HCT116 (cell line): Measurements from ENCODE around the gene ELF2. TPM values are rescaled to one million over a fixed set of nuclear protein-coding genes. Genes with fewer than 3 reads are reported as not detected.

Experiments
- ATAC-seq: fragments of 200-7000 bp; cut with Tn5 transposase; 2 replicates; pipeline ENCODE4 v1.9.1; 2020; ENCODE audit warnings: mild to moderate bottlenecking, moderate library complexity
- BruUV-seq: library from RNA; stranded (reverse); fragments of 400-500 nt; replicated peaks from 2 replicates; lab custom pipeline; 2021; lab: Mats Ljungman, UMichigan
- CTCF ChIA-PET: fragments of 300-600 bp; sonication (Branson Sonifier 250); formaldehyde crosslinking; loops from one replicate; lab custom pipeline; 2021; ENCODE audit warnings: antibody characterized with exemption; lab: Charles Lee
- POLR2A ChIA-PET: fragments of 300-600, 350-600 bp; sonication (Branson Sonifier 250); formaldehyde crosslinking; loops from one replicate; lab custom pipeline; 2021; ENCODE audit warnings: antibody characterized with exemption; lab: Charles Lee
- RAD21 ChIA-PET, 2 experiments: fragments of 300-600 bp; sonication (Branson Sonifier 250); formaldehyde crosslinking; loops; one replicate each; lab custom pipeline; 2023; ENCODE audit warnings: low total read pairs in 2 of 2; ENCODE audit not compliant: uncharacterized antibody in 2 of 2, unreplicated experiment in 2 of 2, low non-redundant PET in 1 of 2; lab: Charles Lee
- DNase-seq: peaks from one replicate; pipeline ENCODE4 v3.0.0-alpha.2; 2010; ENCODE audit warnings: low read depth, low spot score
- H2AFZ ChIP-seq: fragments of 200-600 bp; shearing (Covaris generic), sonication (generic); 2 replicates; pipeline ENCODE4 v1.6.1; 2017; ENCODE audit warnings: low read depth, mixed run types, mixed read lengths, antibody characterized with exemption, low read length; ENCODE audit not compliant: poor library complexity, severe bottlenecking
- H3K27ac ChIP-seq: 2 replicates; pipeline ENCODE4 v1.5.1; 2012; ENCODE audit warnings: low read depth, low read length
- H3K27me3 ChIP-seq: fragments of 200-600 bp; sonication (generic); 2 replicates; pipeline ENCODE4 v1.6.1; 2016; ENCODE audit warnings: mixed run types, low read length, mixed read lengths; ENCODE audit not compliant: insufficient read depth
- H3K36me3 ChIP-seq, 2 experiments: fragments of 200-500 bp in 1 of 2; fragments of 200-600 bp in 1 of 2; sonication (Bioruptor generic) in 1 of 2; sonication (generic) in 1 of 2; 2 replicates each; pipeline versions ENCODE4 v1.5.1 to v1.6.1; 2014 to 2016; ENCODE audit warnings: low read length in 2 of 2, inconsistent platforms in 1 of 2, mixed read lengths in 1 of 2, mixed run types in 1 of 2; ENCODE audit not compliant: insufficient read depth in 2 of 2, control insufficient read depth in 1 of 2
- H3K4me1 ChIP-seq, 2 experiments: fragments of 200-600 bp in 1 of 2; sonication (generic) in 1 of 2; 2 replicates each; pipeline versions ENCODE4 v1.5.1 to v1.6.1; 2012 to 2017; ENCODE audit warnings: low read length in 2 of 2, inconsistent platforms in 1 of 2, mild to moderate bottlenecking in 1 of 2, mixed read lengths in 1 of 2, mixed run types in 1 of 2, moderate library complexity in 1 of 2; ENCODE audit not compliant: insufficient read depth in 2 of 2, control insufficient read depth in 1 of 2
- H3K4me2 ChIP-seq: fragments of 200-600 bp; sonication (generic); 2 replicates; pipeline ENCODE4 v1.6.1; 2017; ENCODE audit warnings: mixed run types, low read length, mixed read lengths
- H3K4me3 ChIP-seq, 2 experiments: fragments of 200-600 bp in 1 of 2; sonication (generic) in 1 of 2; replicated peaks in 1 of 2; 2 replicates each; pipeline ENCODE4 v1.5.1; 2011 to 2016; ENCODE audit warnings: low read length in 2 of 2, control low read depth in 1 of 2, low read depth in 1 of 2, mild to moderate bottlenecking in 1 of 2, mixed read lengths in 1 of 2, mixed run types in 1 of 2
- H3K79me2 ChIP-seq: fragments of 200-600 bp; sonication (generic); 2 replicates; pipeline ENCODE4 v1.6.1; 2017; ENCODE audit warnings: mild to moderate bottlenecking, mixed run types, low read length, moderate library complexity, mixed read lengths; ENCODE audit not compliant: insufficient read depth
- H3K9ac ChIP-seq: fragments of 200-600 bp; sonication (generic); 2 replicates; pipeline ENCODE4 v1.6.1; 2016; ENCODE audit warnings: low read length, mixed read lengths
- H3K9me2 ChIP-seq: fragments of 200-600 bp; sonication (generic), shearing (Covaris generic); 2 replicates; pipeline ENCODE4 v1.6.1; 2017; ENCODE audit warnings: mixed run types, mild to moderate bottlenecking, moderate library complexity; ENCODE audit not compliant: insufficient read depth
- H3K9me3 ChIP-seq, 2 experiments: fragments of 200-500 bp in 1 of 2; fragments of 200-600 bp in 1 of 2; sonication (Bioruptor generic) in 1 of 2; sonication (generic) in 1 of 2; 2 replicates each; pipeline ENCODE4 v1.6.1; 2014 to 2017; ENCODE audit warnings: low read length in 2 of 2, mixed read lengths in 2 of 2, inconsistent platforms in 1 of 2, low read depth in 1 of 2, mild to moderate bottlenecking in 1 of 2, mixed run types in 1 of 2, moderate library complexity in 1 of 2; ENCODE audit not compliant: control insufficient read depth in 1 of 2, insufficient read depth in 1 of 2
- H4K20me1 ChIP-seq: fragments of 200-600 bp; sonication (generic), shearing (Covaris generic); 2 replicates; pipeline ENCODE4 v1.6.1; 2017; ENCODE audit warnings: mixed run types, mild to moderate bottlenecking, moderate library complexity; ENCODE audit not compliant: insufficient read depth
- CBX3 ChIP-seq: IDR thresholded peaks from 2 replicates; pipeline ENCODE4 v1.6.1; 2012; ENCODE audit warnings: low read depth
- CEBPB ChIP-seq: IDR thresholded peaks from 2 replicates; pipeline ENCODE4 v1.6.1; 2012; ENCODE audit warnings: low read depth
- EGR1 ChIP-seq: IDR thresholded peaks from 2 replicates; pipeline ENCODE4 v1.6.1; 2012; ENCODE audit warnings: low read depth
- ELF1 ChIP-seq: IDR thresholded peaks from 2 replicates; pipeline ENCODE4 v1.6.1; 2012; ENCODE audit warnings: low read depth, borderline replicate concordance
- EZH2 ChIP-seq: fragments of 200-600 bp; sonication (generic); IDR thresholded peaks from 2 replicates; pipeline ENCODE4 v1.6.1; 2017; ENCODE audit warnings: antibody characterized with exemption, mixed run types
- EZH2phosphoT487 ChIP-seq: fragments of 200-600 bp; IDR thresholded peaks from 2 replicates; pipeline ENCODE4 v1.6.1; 2018; ENCODE audit warnings: antibody characterized with exemption, borderline replicate concordance
- FOSL1 ChIP-seq: IDR thresholded peaks from 2 replicates; pipeline ENCODE4 v1.6.1; 2012; ENCODE audit warnings: low read depth
- POLR2A ChIP-seq: IDR thresholded peaks from 2 replicates; pipeline ENCODE4 v1.7.0; 2011; ENCODE audit warnings: borderline replicate concordance; ENCODE audit not compliant: insufficient read depth, insufficient read length; ENCODE audit errors: extremely low read depth
- POLR2AphosphoS5 ChIP-seq: IDR thresholded peaks from 2 replicates; pipeline ENCODE4 v1.6.1; 2011; ENCODE audit warnings: mild to moderate bottlenecking, low read depth, low read length, moderate library complexity
- SP1 ChIP-seq: IDR thresholded peaks from 2 replicates; pipeline ENCODE4 v1.6.1; 2012; ENCODE audit warnings: low read depth
- SRF ChIP-seq: IDR thresholded peaks from 2 replicates; pipeline ENCODE4 v1.6.1; 2012; ENCODE audit warnings: low read depth
- TCF7L2 ChIP-seq: IDR thresholded peaks from 2 replicates; pipeline ENCODE4 v1.7.0; 2011; ENCODE audit warnings: borderline replicate concordance, inconsistent platforms; ENCODE audit not compliant: insufficient read depth, insufficient read length; ENCODE audit errors: extremely low read depth
- YY1 ChIP-seq: IDR thresholded peaks from 2 replicates; pipeline ENCODE4 v1.6.1; 2011; ENCODE audit warnings: low read length, low read depth, moderate library complexity, mild to moderate bottlenecking; ENCODE audit not compliant: insufficient replicate concordance; ENCODE audit errors: extremely low read depth
- ZFX ChIP-seq: fragments of 450-650 bp; IDR thresholded peaks from 2 replicates; pipeline ENCODE4 v1.6.1; 2017
- ZNF274 ChIP-seq: fragments of 200-500 bp; sonication (Bioruptor generic); IDR thresholded peaks from 2 replicates; pipeline ENCODE4 v1.6.1; 2014; ENCODE audit warnings: mild to moderate bottlenecking, low read depth, low read length, inconsistent platforms
- intact Hi-C: fragments of 100-400 bp; cut with micrococcal nuclease; formaldehyde crosslinking; loops from 2 replicates; pipeline ENCODE4 v1.10.0; 2022
- total RNA-seq: library from RNA; stranded (reverse); gene quantifications from one replicate; pipeline ENCODE4 v1.2.1, GENCODE V29; 2021; ENCODE audit not compliant: unreplicated experiment
- TF ChIP-seq, protein P1 (sequence below): IDR thresholded peaks from 2 replicates; pipeline ENCODE4 v1.6.1; 2012
- TF ChIP-seq, protein P2 (sequence below), 3 experiments: fragments of 200-600 bp in 1 of 3; sonication (generic) in 1 of 3; IDR thresholded peaks in 2 of 3; conservative IDR thresholded peaks in 1 of 3; 2 replicates each; pipeline ENCODE4 v1.5.1; 2012 to 2017; ENCODE audit warnings: low read depth in 2 of 3, low read length in 2 of 3, antibody characterized with exemption in 1 of 3, borderline replicate concordance in 1 of 3, control low read depth in 1 of 3, mild to moderate bottlenecking in 1 of 3, mixed read lengths in 1 of 3, mixed run types in 1 of 3, moderate library complexity in 1 of 3; ENCODE audit not compliant: insufficient read depth in 1 of 3
- TF ChIP-seq, protein P3 (sequence below): IDR thresholded peaks from 2 replicates; pipeline ENCODE4 v1.6.1; 2011; ENCODE audit warnings: mild to moderate bottlenecking, low read length, moderate library complexity; ENCODE audit not compliant: insufficient replicate concordance; ENCODE audit errors: extremely low read depth
- TF ChIP-seq, protein P4 (sequence below): IDR thresholded peaks from 2 replicates; pipeline ENCODE4 v1.6.1; 2012; ENCODE audit warnings: low read depth

The ELF2 gene
- total RNA-seq, 1 experiment from 2014 or later, result 28.2 TPM

DNA sequence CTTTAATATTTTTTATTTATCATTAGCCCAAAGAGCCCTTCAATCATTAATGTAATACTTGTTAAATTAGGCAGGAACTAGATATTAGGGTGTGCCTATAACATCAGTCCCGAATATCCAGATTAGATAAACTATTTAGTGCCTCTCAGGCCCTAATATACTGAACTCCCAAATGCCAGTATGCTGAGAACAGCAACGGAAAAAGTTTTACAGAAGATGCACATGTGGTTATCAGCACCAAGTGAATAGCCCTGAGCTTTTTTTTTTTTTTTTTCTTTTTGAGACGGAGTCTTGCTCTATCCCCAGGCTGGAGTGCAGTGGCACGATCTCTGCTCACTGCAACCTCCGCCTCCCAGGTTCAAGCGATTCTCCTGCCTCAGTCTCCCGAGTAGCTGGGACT is 13.0 kb upstream of the ELF2 start:
- no peaks in the 10 kb centered on the region for H4K20me1 ChIP-seq
- intact Hi-C loops, result no loop called here
- H3K36me3 ChIP-seq, result no peaks in the 10 kb centered on the region
- no peak overlapping the region for H3K27ac ChIP-seq
- TF ChIP-seq POLR2AphosphoS5 (no peak), CEBPB (no peak), EZH2 (no peak), YY1 (no peak), ZFX (no peak), POLR2A (no peak), FOSL1 (no peak), EZH2phosphoT487 (no peak), SRF (no peak), ELF1 (no peak), CBX3 (no peak), SP1 (no peak), TCF7L2 (no peak), ZNF274 (no peak), EGR1 (no peak)
- TF ChIP-seq, protein P1, sequence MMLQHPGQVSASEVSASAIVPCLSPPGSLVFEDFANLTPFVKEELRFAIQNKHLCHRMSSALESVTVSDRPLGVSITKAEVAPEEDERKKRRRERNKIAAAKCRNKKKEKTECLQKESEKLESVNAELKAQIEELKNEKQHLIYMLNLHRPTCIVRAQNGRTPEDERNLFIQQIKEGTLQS, result no peak
- TF ChIP-seq, protein P2, sequence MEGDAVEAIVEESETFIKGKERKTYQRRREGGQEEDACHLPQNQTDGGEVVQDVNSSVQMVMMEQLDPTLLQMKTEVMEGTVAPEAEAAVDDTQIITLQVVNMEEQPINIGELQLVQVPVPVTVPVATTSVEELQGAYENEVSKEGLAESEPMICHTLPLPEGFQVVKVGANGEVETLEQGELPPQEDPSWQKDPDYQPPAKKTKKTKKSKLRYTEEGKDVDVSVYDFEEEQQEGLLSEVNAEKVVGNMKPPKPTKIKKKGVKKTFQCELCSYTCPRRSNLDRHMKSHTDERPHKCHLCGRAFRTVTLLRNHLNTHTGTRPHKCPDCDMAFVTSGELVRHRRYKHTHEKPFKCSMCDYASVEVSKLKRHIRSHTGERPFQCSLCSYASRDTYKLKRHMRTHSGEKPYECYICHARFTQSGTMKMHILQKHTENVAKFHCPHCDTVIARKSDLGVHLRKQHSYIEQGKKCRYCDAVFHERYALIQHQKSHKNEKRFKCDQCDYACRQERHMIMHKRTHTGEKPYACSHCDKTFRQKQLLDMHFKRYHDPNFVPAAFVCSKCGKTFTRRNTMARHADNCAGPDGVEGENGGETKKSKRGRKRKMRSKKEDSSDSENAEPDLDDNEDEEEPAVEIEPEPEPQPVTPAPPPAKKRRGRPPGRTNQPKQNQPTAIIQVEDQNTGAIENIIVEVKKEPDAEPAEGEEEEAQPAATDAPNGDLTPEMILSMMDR (IDR thresholded peaks at IDR 0.05 in 2 of 3, conservative IDR thresholded peaks at IDR 0.05 in 1 of 3; ENCODE audit: borderline replicate concordance in 1 of 3, insufficient read depth in 1 of 3, low read depth in 2 of 3, low read length in 2 of 3), result no peak
- TF ChIP-seq, protein P3, sequence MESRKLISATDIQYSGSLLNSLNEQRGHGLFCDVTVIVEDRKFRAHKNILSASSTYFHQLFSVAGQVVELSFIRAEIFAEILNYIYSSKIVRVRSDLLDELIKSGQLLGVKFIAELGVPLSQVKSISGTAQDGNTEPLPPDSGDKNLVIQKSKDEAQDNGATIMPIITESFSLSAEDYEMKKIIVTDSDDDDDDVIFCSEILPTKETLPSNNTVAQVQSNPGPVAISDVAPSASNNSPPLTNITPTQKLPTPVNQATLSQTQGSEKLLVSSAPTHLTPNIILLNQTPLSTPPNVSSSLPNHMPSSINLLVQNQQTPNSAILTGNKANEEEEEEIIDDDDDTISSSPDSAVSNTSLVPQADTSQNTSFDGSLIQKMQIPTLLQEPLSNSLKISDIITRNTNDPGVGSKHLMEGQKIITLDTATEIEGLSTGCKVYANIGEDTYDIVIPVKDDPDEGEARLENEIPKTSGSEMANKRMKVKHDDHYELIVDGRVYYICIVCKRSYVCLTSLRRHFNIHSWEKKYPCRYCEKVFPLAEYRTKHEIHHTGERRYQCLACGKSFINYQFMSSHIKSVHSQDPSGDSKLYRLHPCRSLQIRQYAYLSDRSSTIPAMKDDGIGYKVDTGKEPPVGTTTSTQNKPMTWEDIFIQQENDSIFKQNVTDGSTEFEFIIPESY, result no peak
- TF ChIP-seq, protein P4, sequence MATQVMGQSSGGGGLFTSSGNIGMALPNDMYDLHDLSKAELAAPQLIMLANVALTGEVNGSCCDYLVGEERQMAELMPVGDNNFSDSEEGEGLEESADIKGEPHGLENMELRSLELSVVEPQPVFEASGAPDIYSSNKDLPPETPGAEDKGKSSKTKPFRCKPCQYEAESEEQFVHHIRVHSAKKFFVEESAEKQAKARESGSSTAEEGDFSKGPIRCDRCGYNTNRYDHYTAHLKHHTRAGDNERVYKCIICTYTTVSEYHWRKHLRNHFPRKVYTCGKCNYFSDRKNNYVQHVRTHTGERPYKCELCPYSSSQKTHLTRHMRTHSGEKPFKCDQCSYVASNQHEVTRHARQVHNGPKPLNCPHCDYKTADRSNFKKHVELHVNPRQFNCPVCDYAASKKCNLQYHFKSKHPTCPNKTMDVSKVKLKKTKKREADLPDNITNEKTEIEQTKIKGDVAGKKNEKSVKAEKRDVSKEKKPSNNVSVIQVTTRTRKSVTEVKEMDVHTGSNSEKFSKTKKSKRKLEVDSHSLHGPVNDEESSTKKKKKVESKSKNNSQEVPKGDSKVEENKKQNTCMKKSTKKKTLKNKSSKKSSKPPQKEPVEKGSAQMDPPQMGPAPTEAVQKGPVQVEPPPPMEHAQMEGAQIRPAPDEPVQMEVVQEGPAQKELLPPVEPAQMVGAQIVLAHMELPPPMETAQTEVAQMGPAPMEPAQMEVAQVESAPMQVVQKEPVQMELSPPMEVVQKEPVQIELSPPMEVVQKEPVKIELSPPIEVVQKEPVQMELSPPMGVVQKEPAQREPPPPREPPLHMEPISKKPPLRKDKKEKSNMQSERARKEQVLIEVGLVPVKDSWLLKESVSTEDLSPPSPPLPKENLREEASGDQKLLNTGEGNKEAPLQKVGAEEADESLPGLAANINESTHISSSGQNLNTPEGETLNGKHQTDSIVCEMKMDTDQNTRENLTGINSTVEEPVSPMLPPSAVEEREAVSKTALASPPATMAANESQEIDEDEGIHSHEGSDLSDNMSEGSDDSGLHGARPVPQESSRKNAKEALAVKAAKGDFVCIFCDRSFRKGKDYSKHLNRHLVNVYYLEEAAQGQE, result no peak
- no TSS peak for BruUV-seq
- POLR2A ChIA-PET, result interaction anchor here (1.3 kb wide), 1 partner anchor 13 kb away, joined by 5 read pairs; the partner anchor contains the start of gene ELF2
- H3K9ac ChIP-seq, result no peak overlapping the region
- no peaks in the 10 kb centered on the region for H3K9me2 ChIP-seq
- H3K4me2 ChIP-seq, result no peak overlapping the region
- ATAC-seq, result no peak
- DNase-seq, result no peak
- no peaks in the 10 kb centered on the region for H3K4me1 ChIP-seq
- CTCF ChIA-PET, result no interaction called here
- no peaks in the 10 kb centered on the region for H3K9me3 ChIP-seq
- no peak overlapping the region for H2AFZ ChIP-seq
- RAD21 ChIA-PET, result no interaction called here
- H3K27me3 ChIP-seq, result no peaks in the 10 kb centered on the region
- no peak overlapping the region for H3K4me3 ChIP-seq
- no peaks in the 10 kb centered on the region for H3K79me2 ChIP-seq
